GM21786 (cell line): Measurements from ENCODE around the gene ADGRL3.

Experiments used
- ATAC-seq: cut with Tn5 transposase; IDR thresholded peaks from one replicate; pipeline ENCODE4 v1.9.1; 2021; ENCODE audit not compliant: unreplicated experiment

ADGRL3 gene

GRCh38 chr4:61407642-61408618 is 207.8 kb downstream of the ADGRL3 start:
- no peak for ATAC-seq

- ATAC-seq, result no peak
These were observed 208.7 kb downstream of the ADGRL3 start for GRCh38 chr4:61408861-61409260.

DNA sequence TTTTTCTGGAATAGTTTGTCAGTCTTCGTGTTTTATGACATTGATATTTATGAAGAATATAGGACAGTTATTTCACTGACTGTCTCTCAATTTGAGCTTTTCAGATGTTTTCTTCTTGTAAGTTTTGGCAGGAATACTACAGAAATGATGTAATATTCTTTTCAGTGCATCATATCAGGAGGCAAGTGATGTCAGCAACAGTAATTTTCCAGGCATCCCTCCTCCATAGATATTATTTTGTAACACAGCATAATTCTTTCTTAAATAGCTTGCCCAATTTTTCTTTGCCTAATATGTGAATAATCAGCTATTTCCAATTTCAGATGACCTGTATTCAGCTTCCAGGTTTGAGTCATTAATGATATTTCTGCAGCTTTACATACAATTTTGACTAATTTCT is 211.1 kb downstream of the ADGRL3 start:
- no peak for ATAC-seq

- no peak for ATAC-seq
These were observed 225.2 kb downstream of the ADGRL3 start for GRCh38 chr4:61425315-61425714.

- no peak for ATAC-seq
These were observed 226.1 kb downstream of the ADGRL3 start for GRCh38 chr4:61426229-61426628.

GRCh38 chr4:61427099-61427817 is 227.1 kb downstream of the ADGRL3 start:
- no peak for ATAC-seq

DNA sequence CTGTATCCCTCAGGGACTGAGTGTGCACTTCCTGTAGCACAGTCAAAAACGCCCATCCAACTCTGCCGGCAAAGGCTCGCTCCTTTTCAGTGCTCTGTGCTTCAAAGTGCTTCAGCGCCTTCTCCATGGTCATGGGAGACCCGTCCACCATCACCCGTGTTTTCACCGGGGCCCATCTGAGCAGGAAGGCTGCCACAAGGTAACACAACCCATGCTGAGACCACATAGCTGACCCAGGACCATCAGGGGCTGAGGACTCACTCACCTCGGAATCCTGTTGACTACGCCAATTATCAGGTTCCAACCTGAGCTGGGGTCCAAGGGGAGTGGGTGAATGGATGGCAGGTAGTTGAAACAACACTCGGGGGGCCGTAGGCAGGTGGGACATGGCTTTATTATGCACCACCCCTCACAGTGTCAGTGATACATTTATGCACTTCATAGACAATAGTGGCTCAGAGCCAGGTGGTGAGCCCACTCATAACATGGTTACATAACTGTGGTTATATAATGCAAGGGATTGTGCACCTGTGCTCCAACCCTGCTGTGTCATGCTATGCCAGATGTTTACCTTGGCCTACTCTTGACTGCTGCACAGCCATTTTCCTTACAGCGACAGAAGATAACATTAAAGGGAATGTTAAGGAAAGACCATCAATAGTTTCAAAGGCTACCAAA is 227.8 kb downstream of the ADGRL3 start:
- ATAC-seq, result no peak

DNA sequence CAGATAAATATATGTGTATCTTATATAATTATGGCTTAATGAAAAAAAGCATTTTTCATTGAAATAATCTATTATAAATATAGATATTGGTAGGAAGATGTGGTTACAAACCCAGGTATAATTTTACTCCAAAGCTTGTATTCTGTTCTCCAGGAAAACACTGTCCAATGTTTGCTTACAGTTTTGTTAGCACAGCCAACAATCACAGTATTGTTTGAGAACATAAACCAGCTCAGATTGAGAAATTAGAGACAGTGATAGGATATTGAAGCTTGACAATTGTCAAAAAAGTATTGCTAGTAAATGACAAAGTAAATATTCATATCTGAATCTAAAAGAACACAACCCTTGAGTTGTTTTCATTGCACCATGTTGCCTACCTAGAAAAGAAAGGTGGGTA is 228.8 kb downstream of the ADGRL3 start:
- no peak for ATAC-seq

- no peak for ATAC-seq
These were observed 231.0 kb downstream of the ADGRL3 start for GRCh38 chr4:61431131-61431530.

DNA sequence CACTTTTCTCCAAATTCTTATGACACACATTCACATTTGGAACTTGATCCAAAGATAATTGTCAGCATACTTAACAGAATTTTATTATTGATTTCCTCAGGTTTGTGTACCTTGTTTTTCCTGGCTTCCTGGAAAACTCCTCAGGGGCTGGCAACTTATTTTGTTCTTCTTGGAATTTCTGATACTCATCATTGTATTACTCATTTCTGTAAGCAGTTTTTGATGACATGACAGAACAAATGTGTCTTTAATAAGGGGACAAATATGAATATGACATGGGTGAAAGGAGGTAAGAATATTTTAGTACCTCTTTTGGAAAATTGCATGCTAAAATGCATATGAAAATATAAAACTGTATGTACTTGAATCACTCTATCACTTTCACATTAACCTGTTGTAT is 237.8 kb downstream of the ADGRL3 start:
- ATAC-seq, result no peak

DNA sequence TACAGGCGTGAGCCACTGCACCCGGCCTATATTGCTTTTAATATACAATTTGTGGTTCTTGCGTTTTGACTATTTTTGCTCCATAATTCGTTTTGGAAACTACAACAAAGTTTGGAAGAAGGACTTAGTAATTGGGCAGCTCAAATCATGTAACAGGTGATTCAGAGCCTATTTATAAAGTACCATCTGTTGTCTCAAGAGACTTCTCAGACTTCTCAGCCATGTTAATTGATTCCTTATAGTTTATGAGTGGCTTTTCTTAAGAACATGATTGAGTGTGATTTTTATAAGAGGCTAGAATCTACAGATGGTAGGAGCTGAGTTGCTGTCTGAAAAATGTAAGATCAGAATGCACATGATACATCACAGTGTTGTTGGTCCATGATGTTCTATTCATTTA is 240.2 kb downstream of the ADGRL3 start:
- no peak for ATAC-seq

DNA sequence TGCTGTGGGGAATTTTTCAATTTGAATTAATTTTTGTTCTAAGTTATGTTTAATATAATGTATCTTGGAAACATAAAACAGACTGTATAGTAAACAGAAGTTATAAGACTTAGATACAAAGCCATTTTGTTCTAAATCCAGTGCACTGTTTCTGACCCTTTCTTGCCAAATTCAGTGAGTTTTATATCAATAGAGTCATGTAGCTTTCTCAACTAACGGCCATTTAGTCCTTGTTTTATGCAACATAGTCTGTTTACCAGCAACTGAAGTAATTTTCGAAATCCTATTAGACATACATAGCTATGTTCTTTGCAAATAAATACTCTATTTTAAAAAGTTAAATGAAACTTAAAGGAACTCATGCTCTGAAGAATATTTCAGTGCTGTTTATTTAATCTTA is 242.8 kb downstream of the ADGRL3 start:
- no peak for ATAC-seq

DNA sequence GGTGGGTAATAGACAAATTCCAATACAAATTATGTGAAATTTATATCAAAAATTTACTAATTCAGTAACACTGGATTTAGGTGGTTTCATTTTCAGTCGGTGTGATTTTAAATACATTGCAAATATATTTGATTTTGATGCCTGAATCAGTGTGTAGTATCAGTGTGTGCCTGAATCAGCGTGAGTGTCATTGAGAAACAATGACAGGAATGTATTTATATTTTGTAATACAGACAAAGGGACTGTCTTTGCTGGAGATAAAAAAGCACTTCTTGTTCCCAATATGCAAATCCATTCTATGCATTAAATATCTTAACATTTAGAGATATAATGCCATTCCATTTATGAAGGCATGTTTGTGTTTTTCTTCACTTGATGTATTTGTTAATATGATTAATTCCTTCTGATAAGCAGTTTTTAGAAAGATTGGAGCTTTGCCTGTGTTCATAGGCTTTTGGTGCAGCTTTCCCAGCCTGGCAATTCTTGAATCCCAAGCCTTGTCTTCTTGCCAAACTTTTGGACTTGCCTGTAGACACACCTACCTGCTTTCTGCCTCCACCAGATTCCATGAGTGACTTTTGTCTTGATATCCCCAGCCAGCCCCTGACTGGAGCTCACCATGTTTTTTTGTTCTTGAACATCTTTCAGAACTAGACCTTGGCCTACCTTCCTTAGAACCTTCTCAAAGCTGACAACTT is 243.8 kb downstream of the ADGRL3 start:
- ATAC-seq, result no peak

DNA sequence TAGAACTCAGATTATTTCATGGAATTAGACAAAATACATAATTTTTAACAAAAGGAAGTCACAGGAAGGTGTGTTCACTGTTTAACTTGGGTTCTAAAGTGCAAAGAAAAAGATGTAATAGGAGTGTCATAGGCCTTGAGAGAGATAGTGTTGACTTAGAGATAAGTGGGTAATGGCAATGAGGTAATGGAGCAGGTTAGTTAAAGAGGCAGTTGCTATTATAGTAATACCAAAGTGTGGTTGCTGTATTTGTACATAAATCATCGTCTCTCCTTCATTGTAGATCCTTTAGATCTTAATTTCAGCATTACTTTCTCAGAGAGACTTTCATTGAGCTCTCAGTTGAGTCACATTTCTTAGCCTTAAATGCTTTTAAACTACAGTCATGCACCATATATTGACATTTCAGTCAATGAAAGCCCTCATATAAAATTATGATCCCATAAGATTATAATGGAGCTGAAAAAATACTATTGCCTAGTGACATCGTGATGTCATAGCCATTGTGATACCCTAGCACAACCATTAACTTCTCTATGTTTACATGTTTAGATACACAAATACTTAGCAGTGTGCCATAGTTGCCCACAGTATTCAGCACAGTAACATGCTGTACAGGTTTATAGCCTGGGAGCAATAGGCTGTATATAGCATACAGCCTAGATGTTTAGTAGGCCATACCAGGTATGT is 245.4 kb downstream of the ADGRL3 start:
- ATAC-seq, result no peak

DNA sequence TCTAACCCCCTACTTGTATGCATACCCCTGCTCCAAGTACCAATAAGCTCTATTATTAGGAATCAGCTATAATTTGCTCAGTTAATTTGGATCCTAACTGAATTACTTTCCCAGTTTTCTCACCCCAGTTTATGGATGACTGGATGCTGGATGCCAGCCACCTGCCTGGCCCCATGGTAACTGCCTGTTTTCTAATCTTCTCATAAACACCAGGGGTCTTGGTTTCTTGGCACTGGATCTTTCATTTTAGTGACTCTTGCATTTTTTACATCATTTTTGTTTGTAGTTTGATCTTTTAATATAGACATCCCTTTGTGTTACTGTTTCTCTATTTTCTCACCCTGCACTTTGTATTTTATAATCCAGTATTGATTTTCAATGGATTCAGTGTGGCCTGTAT is 246.8 kb downstream of the ADGRL3 start:
- no peak for ATAC-seq

DNA sequence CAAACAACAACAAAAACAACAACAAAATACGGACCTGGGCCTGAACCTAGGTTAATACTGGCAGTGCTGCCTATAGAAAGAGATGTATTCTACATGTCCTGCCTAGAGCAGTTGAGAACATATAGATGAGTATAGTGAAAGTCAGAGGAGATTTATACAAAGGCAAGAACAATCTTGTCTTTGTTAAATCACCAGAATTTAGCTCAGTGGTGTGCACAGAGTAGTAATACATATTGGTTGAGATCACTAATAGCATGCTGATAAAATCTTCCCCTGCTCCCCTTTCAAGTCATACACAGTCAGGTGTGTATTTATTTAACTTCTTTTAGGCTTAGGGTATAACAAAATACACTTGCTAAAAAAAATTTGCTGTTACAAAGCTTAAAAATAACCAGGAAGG is 247.8 kb downstream of the ADGRL3 start:
- no peak for ATAC-seq

DNA sequence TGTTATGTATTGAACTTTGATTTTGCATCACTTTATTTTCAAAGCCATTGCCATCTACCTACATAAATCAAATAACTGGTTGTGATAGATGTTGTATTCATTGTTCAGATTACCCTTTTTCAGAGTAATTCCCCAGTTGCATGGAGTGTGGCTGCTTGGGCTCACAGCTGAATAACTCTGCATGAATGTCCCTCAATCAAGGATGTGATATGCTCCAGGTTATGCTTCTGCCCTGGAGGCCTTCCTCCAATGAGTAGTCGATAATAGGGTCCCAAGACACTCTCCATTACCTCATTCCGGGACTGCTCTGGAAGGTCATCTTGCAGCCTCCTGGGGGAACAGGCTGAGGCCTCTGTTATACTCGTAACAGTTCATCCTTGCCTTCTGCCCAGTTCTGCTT is 251.8 kb downstream of the ADGRL3 start:
- ATAC-seq, result no peak

DNA sequence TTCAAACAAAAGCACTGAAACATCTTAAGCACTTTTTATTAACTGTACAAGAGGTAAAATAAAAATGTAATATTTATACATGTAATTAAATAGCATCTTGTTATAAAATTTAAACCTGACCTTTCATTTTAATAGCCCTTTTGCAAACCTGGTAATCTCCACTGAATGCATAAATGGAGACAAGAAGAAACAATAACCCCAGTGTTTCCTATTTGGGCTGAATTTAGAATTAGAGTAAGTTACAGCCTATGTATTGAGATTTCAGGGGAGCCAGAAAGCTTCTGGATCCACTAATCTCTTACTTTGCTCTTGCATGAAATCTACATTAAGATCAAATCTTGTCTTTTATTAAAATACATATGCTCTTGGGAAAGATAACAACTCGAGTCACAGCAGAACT is 261.8 kb downstream of the ADGRL3 start:
- ATAC-seq, result no peak

GRCh38 chr4:61462451-61463326 is 262.6 kb downstream of the ADGRL3 start:
- no peak for ATAC-seq
